GM12878 (cell line): Measurements from ENCODE around the gene USP11. TPM values are rescaled to one million over a fixed set of nuclear protein-coding genes. Genes with fewer than 3 reads are reported as not detected.

Source experiments
- ATAC-seq: fragments of 200-7000 bp; cut with Tn5 transposase; 3 replicates; pipeline ENCODE4 v1.9.1; 2020; ENCODE audit warnings: mild to moderate bottlenecking, moderate library complexity
- BruUV-seq: library from RNA; stranded (reverse); fragments of 400-500 nt; replicated peaks from 2 replicates; lab custom pipeline; 2021; lab: Mats Ljungman, UMichigan
- CTCF ChIA-PET: fragments of 300-600 bp; sonication (Branson Sonifier 250); formaldehyde crosslinking; extraction: SDS; loops from one replicate; lab custom pipeline; 2021; ENCODE audit warnings: inconsistent platforms; lab: Yijun Ruan, JAX
- POLR2A ChIA-PET: fragments of 350-600 bp; formaldehyde crosslinking; extraction: SDS; loops from one replicate; lab custom pipeline; 2021; ENCODE audit warnings: inconsistent platforms; lab: Charles Lee
- RAD21 ChIA-PET: fragments of 300-600 bp; sonication (Branson Sonifier 250); formaldehyde crosslinking; loops from one replicate; lab custom pipeline; 2023; ENCODE audit warnings: antibody characterized with exemption; ENCODE audit not compliant: unreplicated experiment; lab: Charles Lee
- SMC1A ChIA-PET: fragments of 300-600 bp; sonication (Branson Sonifier 250); formaldehyde crosslinking; loops from one replicate; lab custom pipeline; 2023; ENCODE audit not compliant: unreplicated experiment, uncharacterized antibody; lab: Charles Lee
- DNase-seq: peaks from one replicate; pipeline ENCODE4 v3.0.0-alpha.2; 2011; ENCODE audit warnings: low read depth, low spot score
- FAIRE-seq: peaks from 3 replicates; lab custom pipeline; 2011; peaks lifted over from hg19 to GRCh38; lab: Jason Lieb, UNC
- H2AFZ ChIP-seq: 2 replicates; pipeline ENCODE4 v1.6.0; 2011; ENCODE audit warnings: low read depth, low read length, control low read depth; ENCODE audit not compliant: control insufficient read depth
- H3K27ac ChIP-seq: 2 replicates; pipeline ENCODE4 v1.5.1; 2011; ENCODE audit warnings: control low read depth; ENCODE audit not compliant: control insufficient read depth, insufficient read depth
- H3K27me3 ChIP-seq, 2 experiments: replicated peaks in 1 of 2; 2 replicates each; pipeline versions ENCODE4 v1.6.0 to v1.6.1; 2011; ENCODE audit warnings: low read length in 1 of 2; ENCODE audit not compliant: control insufficient read depth in 2 of 2, insufficient read depth in 2 of 2
- H3K36me3 ChIP-seq, 2 experiments: 2 replicates each; pipeline ENCODE4 v1.5.1; 2011; ENCODE audit warnings: low read length in 1 of 2; ENCODE audit not compliant: control insufficient read depth in 2 of 2, insufficient read depth in 2 of 2
- H3K4me1 ChIP-seq: 2 replicates; pipeline ENCODE4 v1.6.1; 2011; ENCODE audit warnings: mild to moderate bottlenecking, low read length, moderate library complexity, mixed read lengths; ENCODE audit not compliant: control insufficient read depth, insufficient read depth
- H3K4me2 ChIP-seq: 2 replicates; pipeline ENCODE4 v1.6.0; 2011; ENCODE audit warnings: control low read depth; ENCODE audit not compliant: control insufficient read depth, insufficient read depth
- H3K4me3 ChIP-seq: fragments of 200-600 bp; sonication (generic); 2 replicates; pipeline ENCODE4 v1.5.1; 2016
- H3K79me2 ChIP-seq: 2 replicates; pipeline ENCODE4 v1.6.0; 2011; ENCODE audit warnings: low read length; ENCODE audit not compliant: control insufficient read depth, insufficient read depth
- H3K9ac ChIP-seq: 2 replicates; pipeline ENCODE4 v1.8.0; 2011; ENCODE audit warnings: low read length, control low read depth, mixed read lengths; ENCODE audit not compliant: control insufficient read depth, insufficient read depth
- H3K9me3 ChIP-seq: replicated peaks from 3 replicates; pipeline ENCODE4 v1.5.1; 2011; ENCODE audit warnings: mild to moderate bottlenecking, low read length; ENCODE audit not compliant: control insufficient read depth, insufficient read depth
- H4K20me1 ChIP-seq: 2 replicates; pipeline ENCODE4 v1.6.0; 2011; ENCODE audit not compliant: control insufficient read depth, insufficient read depth
- BCL11A ChIP-seq: IDR thresholded peaks from 2 replicates; pipeline ENCODE4 v1.6.1; 2011; ENCODE audit warnings: low read depth, low read length
- EZH2 ChIP-seq: IDR thresholded peaks from 2 replicates; pipeline ENCODE4 v1.6.1; 2012; ENCODE audit warnings: low read depth, mild to moderate bottlenecking, control low read depth, inconsistent platforms, low read length, borderline replicate concordance; ENCODE audit not compliant: control insufficient read depth
- IKZF1 ChIP-seq: fragments of 450-650 bp; conservative IDR thresholded peaks from 2 replicates; pipeline ENCODE4 v1.6.1; 2017; ENCODE audit warnings: antibody characterized with exemption, mild to moderate bottlenecking
- MEF2B ChIP-seq: fragments of 450-650 bp; IDR thresholded peaks from 2 replicates; pipeline ENCODE4 v1.6.1; 2018; ENCODE audit warnings: mild to moderate bottlenecking, moderate library complexity; ENCODE audit not compliant: partially characterized antibody, poor library complexity, severe bottlenecking
- MTA2 ChIP-seq: fragments of 450-650 bp; IDR thresholded peaks from 2 replicates; pipeline ENCODE4 v1.6.1; 2016; ENCODE audit warnings: low read depth, mild to moderate bottlenecking, moderate library complexity
- YBX1 ChIP-seq: fragments of 450-650 bp; IDR thresholded peaks from 2 replicates; pipeline ENCODE4 v1.6.1; 2016; ENCODE audit warnings: antibody characterized with exemption
- WGBS: methylation state at CpG from one replicate; pipeline ENCODE4 v1.1.6; 2016; ENCODE audit warnings: low lambda C conversion rate; ENCODE audit not compliant: insufficient replicate concordance, insufficient coverage; ENCODE audit errors: missing lambda C conversion rate; 5-methylcytosine and 5-hydroxymethylcytosine counted together
- in situ Hi-C: fragments of 300-500 bp; cut with MboI; formaldehyde crosslinking; loops from 9 replicates; pipeline ENCODE4 v1.14.3; 2018; ENCODE audit warnings: mixed read lengths
- intact Hi-C: fragments of 100-400 bp; cut with micrococcal nuclease; formaldehyde crosslinking; loops from one replicate; pipeline ENCODE4 v1.14.2; 2022; ENCODE audit not compliant: unreplicated experiment
- polyA plus RNA-seq, 11 experiments: library from polyadenylated mRNA; depleted of rRNA in 4 of 11; unstranded in 6 of 11; stranded (reverse) in 5 of 11; fragments of >200 nt; fragmentation: Nextera tagmentation in 4 of 11; fragmentation: Illumina TruSeq in 1 of 11; extraction: Ambion mirVana in 4 of 11; extraction: Trizol in 1 of 11; gene quantifications; 1 replicate in 1 of 11; 2 replicates in 10 of 11; pipeline versions ENCODE4 v1.2.1 to v1.2.3, GENCODE V29; 2011 to 2016; ENCODE audit warnings: inconsistent platforms in 2 of 11, missing spikeins in 2 of 11, low read depth in 1 of 11
- total RNA-seq, 4 experiments: library from RNA; depleted of rRNA in 3 of 4; stranded (reverse); fragments of >200 nt in 3 of 4; fragmentation: Illumina TruSeq in 1 of 4; extraction: Trizol in 1 of 4; gene quantifications; 2 replicates each; pipeline versions ENCODE4 v1.2.1 to v1.2.3, GENCODE V29; 2013 to 2021
- TF ChIP-seq, protein P1 (sequence below): IDR thresholded peaks from 2 replicates; pipeline ENCODE4 v1.6.1; 2011; ENCODE audit warnings: low read depth, mild to moderate bottlenecking, low read length, moderate library complexity, borderline replicate concordance; ENCODE audit errors: extremely low read depth
- TF ChIP-seq, protein P2 (sequence below): fragments of 450-650 bp; IDR thresholded peaks from 2 replicates; pipeline ENCODE4 v1.6.1; 2017; ENCODE audit warnings: mild to moderate bottlenecking, moderate library complexity

USP11 gene
- total and polyA plus RNA-seq, 10 of the 15 experiments (the other 5 are each of a cell fraction or from before 2014, with no cell fraction given) = 3.3 to 44.0 (median 20.9) TPM

DNA sequence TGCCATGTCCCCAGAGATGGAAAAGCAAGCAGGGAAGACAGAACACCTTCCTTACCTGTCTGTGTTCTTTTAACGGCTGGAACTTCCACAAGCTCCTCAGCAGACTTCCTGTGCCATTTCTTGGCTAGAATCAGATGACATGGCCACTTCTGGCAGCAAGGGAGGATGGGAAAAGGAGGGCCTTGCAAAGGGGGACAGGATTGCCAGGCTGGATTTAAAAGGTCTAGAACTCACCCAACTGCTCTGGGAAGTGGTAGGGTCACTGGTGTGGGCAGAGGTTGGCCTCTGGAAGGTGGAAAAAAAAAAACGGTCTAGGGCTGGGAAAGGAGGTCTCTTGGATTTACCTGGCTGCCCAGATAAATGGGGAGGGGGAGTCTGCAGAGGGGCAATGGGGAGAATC, 1.6 kb upstream of the USP11 start:
- POLR2A ChIA-PET = interaction anchor here (2.7 kb wide), 1 partner anchor 13 kb away, joined by 29 read pairs; the partner anchor contains the start of gene CDK16
- Histone ChIP-seq H3K9ac (no peak overlapping the region), H3K4me1 (no peaks in the 10 kb centered on the region), H2AFZ (no peak overlapping the region), H4K20me1 (no peaks in the 10 kb centered on the region), H3K4me2 (no peak overlapping the region), H3K9me3 (no peaks in the 10 kb centered on the region), H3K27ac (no peak overlapping the region), H3K36me3 (peaks cover 10% of the 10 kb centered on the region in 2 experiments; a peak in 3 of 4 replicates), H3K27me3 (no peaks in the 10 kb centered on the region), H3K79me2 (peaks cover 16% of the 10 kb centered on the region), H3K4me3 (no peak overlapping the region)
- BruUV-seq = no TSS peak
- intact Hi-C loops (loop anchor here (5.0 kb wide), 1 partner anchor 131 kb away; no protein-coding TSS in a partner anchor), in situ Hi-C loops (no loop called here)
- FAIRE-seq = no peak
- RAD21 ChIA-PET = no interaction called here
- TF ChIP-seq YBX1 (no peak), EZH2 (no peak), IKZF1 (no peak)
- TF ChIP-seq, protein P1, sequence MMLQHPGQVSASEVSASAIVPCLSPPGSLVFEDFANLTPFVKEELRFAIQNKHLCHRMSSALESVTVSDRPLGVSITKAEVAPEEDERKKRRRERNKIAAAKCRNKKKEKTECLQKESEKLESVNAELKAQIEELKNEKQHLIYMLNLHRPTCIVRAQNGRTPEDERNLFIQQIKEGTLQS = no peak
- CTCF ChIA-PET = interaction anchor here (0.6 kb wide), 1 partner anchor 131 kb away, joined by 3 read pairs; no protein-coding TSS in a partner anchor
- WGBS = 31% methylated on average over 2 of the region's 2 CpGs
- no peak for DNase-seq
- ATAC-seq = no peak
- SMC1A ChIA-PET = no interaction called here

DNA sequence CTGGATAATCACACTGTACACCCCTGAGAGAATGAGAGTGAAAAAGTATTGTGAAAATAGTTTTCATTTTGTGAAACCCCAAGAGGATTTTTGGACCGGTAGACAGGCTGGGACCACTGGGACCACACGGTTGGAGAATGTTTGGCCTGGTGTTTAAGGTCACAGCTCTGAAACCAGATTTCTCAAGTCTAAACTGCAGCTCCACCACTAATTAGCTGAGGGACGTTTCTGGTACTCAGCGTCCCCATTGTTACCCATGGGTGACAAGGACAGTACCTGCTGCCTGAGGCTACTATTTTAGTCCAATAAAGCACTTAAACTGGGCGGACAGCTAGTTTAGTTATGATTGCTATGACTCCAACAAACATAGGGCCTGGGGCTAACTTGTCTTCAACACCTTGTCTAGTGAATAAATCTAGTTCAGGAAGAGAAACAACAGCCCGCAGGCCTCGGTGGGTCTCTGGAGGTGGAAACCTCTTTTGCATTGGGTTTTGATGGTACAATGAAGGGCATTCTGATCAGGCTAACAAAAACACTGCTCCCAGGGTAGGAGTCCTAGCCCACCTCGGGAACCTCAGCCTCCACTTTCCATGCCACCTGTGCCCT, 509 bp upstream of the USP11 start:
- TSS peak; percentile 94 for BruUV-seq
- Histone ChIP-seq H3K79me2 (peaks cover 16% of the 10 kb centered on the region), H3K4me1 (no peaks in the 10 kb centered on the region), H3K9ac (peak overlapping the region; percentile 33), H4K20me1 (no peaks in the 10 kb centered on the region), H3K36me3 (peaks cover 4 to 7% of the 10 kb centered on the region in 2 experiments; a peak in 3 of 4 replicates), H3K9me3 (no peaks in the 10 kb centered on the region), H3K4me3 (peak overlapping the region; percentile 50; the same call in 1 of the 2 replicates), H2AFZ (peak overlapping the region; percentile 4), H3K27me3 (no peaks in the 10 kb centered on the region), H3K27ac (peak overlapping the region; percentile 79), H3K4me2 (peak overlapping the region; percentile 6; the same call in 1 of the 2 replicates)
- FAIRE-seq (peak; percentile 47), ATAC-seq (peak; percentile 58), DNase-seq (no peak)
- WGBS = 37% methylated on average over 8 of the region's 8 CpGs
- CTCF ChIA-PET = interaction anchor here (1.0 kb wide), 2 partner anchors 14 to 130 kb away, joined by 4 to 5 read pairs; partner anchors contain the start of gene CDK16
- SMC1A ChIA-PET = interaction anchor here (1.3 to 1.6 kb wide), 2 partner anchors 14 to 152 kb away, joined by 3 to 6 read pairs; no protein-coding TSS in a partner anchor
- intact Hi-C loops (loop anchor here (2.0 to 5.0 kb wide), 2 partner anchors 130 to 251 kb away; partner anchors contain the start of gene ZNF41), in situ Hi-C loops (no loop called here)
- RAD21 ChIA-PET = interaction anchor here (1.0 to 2.4 kb wide), 3 partner anchors 14 to 42 kb away, joined by 3 to 9 read pairs (median 6); partner anchors contain the start of gene CDK16
- POLR2A ChIA-PET = interaction anchor here (0.6 to 2.7 kb wide), 7 partner anchors 14 to 1453 kb away, joined by 3 to 29 read pairs (median 4); partner anchors contain the start of genes CDK16, NDUFB11 and RBM10
- TF ChIP-seq MTA2 (peak; percentile 68; the same call in 1 of the 2 replicates), BCL11A (peak; percentile 42; the same call in 1 of the 2 replicates), MEF2B (peak; percentile 57)
- TF ChIP-seq, protein P2, sequence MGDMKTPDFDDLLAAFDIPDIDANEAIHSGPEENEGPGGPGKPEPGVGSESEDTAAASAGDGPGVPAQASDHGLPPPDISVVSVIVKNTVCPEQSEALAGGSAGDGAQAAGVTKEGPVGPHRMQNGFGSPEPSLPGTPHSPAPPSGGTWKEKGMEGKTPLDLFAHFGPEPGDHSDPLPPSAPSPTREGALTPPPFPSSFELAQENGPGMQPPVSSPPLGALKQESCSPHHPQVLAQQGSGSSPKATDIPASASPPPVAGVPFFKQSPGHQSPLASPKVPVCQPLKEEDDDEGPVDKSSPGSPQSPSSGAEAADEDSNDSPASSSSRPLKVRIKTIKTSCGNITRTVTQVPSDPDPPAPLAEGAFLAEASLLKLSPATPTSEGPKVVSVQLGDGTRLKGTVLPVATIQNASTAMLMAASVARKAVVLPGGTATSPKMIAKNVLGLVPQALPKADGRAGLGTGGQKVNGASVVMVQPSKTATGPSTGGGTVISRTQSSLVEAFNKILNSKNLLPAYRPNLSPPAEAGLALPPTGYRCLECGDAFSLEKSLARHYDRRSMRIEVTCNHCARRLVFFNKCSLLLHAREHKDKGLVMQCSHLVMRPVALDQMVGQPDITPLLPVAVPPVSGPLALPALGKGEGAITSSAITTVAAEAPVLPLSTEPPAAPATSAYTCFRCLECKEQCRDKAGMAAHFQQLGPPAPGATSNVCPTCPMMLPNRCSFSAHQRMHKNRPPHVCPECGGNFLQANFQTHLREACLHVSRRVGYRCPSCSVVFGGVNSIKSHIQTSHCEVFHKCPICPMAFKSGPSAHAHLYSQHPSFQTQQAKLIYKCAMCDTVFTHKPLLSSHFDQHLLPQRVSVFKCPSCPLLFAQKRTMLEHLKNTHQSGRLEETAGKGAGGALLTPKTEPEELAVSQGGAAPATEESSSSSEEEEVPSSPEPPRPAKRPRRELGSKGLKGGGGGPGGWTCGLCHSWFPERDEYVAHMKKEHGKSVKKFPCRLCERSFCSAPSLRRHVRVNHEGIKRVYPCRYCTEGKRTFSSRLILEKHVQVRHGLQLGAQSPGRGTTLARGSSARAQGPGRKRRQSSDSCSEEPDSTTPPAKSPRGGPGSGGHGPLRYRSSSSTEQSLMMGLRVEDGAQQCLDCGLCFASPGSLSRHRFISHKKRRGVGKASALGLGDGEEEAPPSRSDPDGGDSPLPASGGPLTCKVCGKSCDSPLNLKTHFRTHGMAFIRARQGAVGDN = no peak
